B cell (primary cell): ENCODE data around the gene RBP2. TPM values are rescaled to one million over a fixed set of nuclear protein-coding genes. Genes with fewer than 3 reads are reported as not detected.

ENCODE experiments used
- ATAC-seq: fragments of 200-7000 bp; cut with Tn5 transposase; one replicate; pipeline ENCODE4 v1.10.0; 2021; ENCODE audit warnings: low read depth, mild to moderate bottlenecking, moderate number of reproducible peaks, moderate library complexity
- CTCF ChIA-PET: fragments of 350-600 bp; sonication (Branson Sonifier 250); formaldehyde crosslinking; loops from one replicate; lab custom pipeline; 2021; ENCODE audit warnings: antibody characterized with exemption, inconsistent platforms; lab: Charles Lee
- POLR2A ChIA-PET: fragments of 350-600 bp; sonication (Branson Sonifier 250); formaldehyde crosslinking; loops from one replicate; lab custom pipeline; 2021; ENCODE audit warnings: antibody characterized with exemption; lab: Charles Lee
- DNase-seq: peaks from one replicate; pipeline ENCODE4 v3.0.0; 2013
- H2AFZ ChIP-seq: 2 replicates; pipeline ENCODE4 v1.6.1; 2012; ENCODE audit warnings: mild to moderate bottlenecking, low read depth, low read length; ENCODE audit not compliant: insufficient read depth, poor library complexity, severe bottlenecking
- H3K27ac ChIP-seq, 2 donors: 1 replicate in 1 of 2; 2 replicates in 1 of 2; pipeline ENCODE4 v1.5.1; 2012 to 2013; ENCODE audit warnings: low read length in 2 of 2, mild to moderate bottlenecking in 2 of 2, moderate library complexity in 1 of 2
- H3K27me3 ChIP-seq, 4 experiments: fragments of 200-600 bp in 1 of 4; sonication (generic) in 1 of 4; replicated peaks in 1 of 4; 1 replicate in 2 of 4; 2 replicates in 2 of 4; pipeline versions ENCODE4 v1.6.1 to v1.7.0; 2013 to 2016; ENCODE audit warnings: low read length in 3 of 4, mild to moderate bottlenecking in 2 of 4, mixed read lengths in 1 of 4, moderate library complexity in 1 of 4; ENCODE audit not compliant: insufficient read depth in 4 of 4, control insufficient read depth in 3 of 4; ENCODE audit errors: control extremely low read depth in 1 of 4
- H3K36me3 ChIP-seq, 2 experiments: replicated peaks in 1 of 2; 1 replicate in 1 of 2; 2 replicates in 1 of 2; pipeline versions ENCODE4 v1.6.1 to v1.7.1; 2013; ENCODE audit warnings: low read length in 1 of 2; ENCODE audit not compliant: insufficient read depth in 2 of 2, control insufficient read depth in 1 of 2; ENCODE audit errors: control extremely low read depth in 1 of 2, extremely low read depth in 1 of 2
- H3K4me1 ChIP-seq, 2 donors: fragments of 200-600 bp in 1 of 2; sonication (generic) in 1 of 2; 1 replicate in 1 of 2; 2 replicates in 1 of 2; pipeline versions ENCODE4 v1.5.1 to v1.6.1; 2013 to 2017; ENCODE audit warnings: low read length in 2 of 2; ENCODE audit not compliant: control insufficient read depth in 2 of 2, insufficient read depth in 2 of 2
- H3K4me2 ChIP-seq: replicated peaks from 2 replicates; pipeline ENCODE3; 2012; ENCODE audit warnings: mild to moderate bottlenecking, low read depth, low read length; ENCODE audit not compliant: poor library complexity, severe bottlenecking
- H3K4me3 ChIP-seq, 5 experiments: fragments of 200-600 bp in 1 of 5; sonication (generic) in 1 of 5; 1 replicate in 3 of 5; 2 replicates in 2 of 5; pipeline versions ENCODE4 v1.5.1 to v1.7.0; 2011 to 2016; ENCODE audit warnings: low read length in 4 of 5, mild to moderate bottlenecking in 4 of 5, low read depth in 2 of 5, control low read depth in 1 of 5, moderate library complexity in 1 of 5; ENCODE audit not compliant: insufficient read depth in 1 of 5; ENCODE audit errors: control extremely low read depth in 1 of 5, extremely low read depth in 1 of 5
- H3K79me2 ChIP-seq: fragments of 200-600 bp; sonication (generic); one replicate; pipeline ENCODE4 v1.6.0; 2016; ENCODE audit warnings: low read length; ENCODE audit not compliant: control insufficient read depth, insufficient read depth
- H3K9ac ChIP-seq: fragments of 200-600 bp; sonication (generic); 2 replicates; pipeline ENCODE4 v1.6.1; 2017; ENCODE audit warnings: mild to moderate bottlenecking, low read length, moderate library complexity
- H3K9me3 ChIP-seq, 3 donors: one replicate each; pipeline versions ENCODE4 v1.6.1 to v1.7.1; 2013; ENCODE audit warnings: low read length in 2 of 3; ENCODE audit not compliant: control insufficient read depth in 2 of 3, insufficient read depth in 1 of 3; ENCODE audit errors: control extremely low read depth in 1 of 3
- H4K20me1 ChIP-seq: 2 replicates; pipeline ENCODE4 v1.6.0; 2012; ENCODE audit warnings: mild to moderate bottlenecking, low read length; ENCODE audit not compliant: insufficient read depth, control insufficient read depth, poor library complexity, severe bottlenecking
- H3K27ac Mint-ChIP-seq: one replicate; pipeline ENCODE4 v1.8.0; 2021; ENCODE audit warnings: mixed read lengths
- H3K27me3 Mint-ChIP-seq: one replicate; pipeline ENCODE4 v1.8.0; 2021; ENCODE audit warnings: mixed read lengths
- H3K4me1 Mint-ChIP-seq: one replicate; pipeline ENCODE4 v1.8.0; 2021; ENCODE audit warnings: mixed read lengths
- H3K4me3 Mint-ChIP-seq: one replicate; pipeline ENCODE4 v1.8.0; 2021; ENCODE audit warnings: mixed read lengths
- H3K9me3 Mint-ChIP-seq: one replicate; pipeline ENCODE4 v1.8.0; 2022; ENCODE audit warnings: mixed read lengths; ENCODE audit not compliant: insufficient read depth
- EZH2 ChIP-seq: IDR thresholded peaks from 2 replicates; pipeline ENCODE4 v1.6.1; 2012; ENCODE audit warnings: borderline replicate concordance, low read depth, mild to moderate bottlenecking, moderate library complexity, low read length; ENCODE audit not compliant: insufficient read depth, poor library complexity, severe bottlenecking
- WGBS: methylation state at CpG from one replicate; pipeline ENCODE4 v1.1.5; 2013; ENCODE audit warnings: missing lambda C conversion rate; ENCODE audit not compliant: insufficient coverage; 5-methylcytosine and 5-hydroxymethylcytosine counted together
- intact Hi-C: fragments of 100-400 bp; cut with micrococcal nuclease; formaldehyde crosslinking; loops from one replicate; pipeline ENCODE4 v1.10.0; 2022
- polyA plus RNA-seq: library from polyadenylated mRNA; depleted of rRNA; stranded (reverse); fragments of >200 nt; gene quantifications from 2 replicates; pipeline ENCODE4 v1.2.3, GENCODE V29; 2012
- total RNA-seq, 2 donors: library from RNA; stranded (reverse); fragments of 120-200 nt in 1 of 2; gene quantifications; 1 replicate in 1 of 2; 2 replicates in 1 of 2; pipeline versions ENCODE4 v1.2.3 to v1.2.4, GENCODE V29; 2013 to 2022
- TF ChIP-seq, protein P1 (sequence below): fragments of 200-600 bp; IDR thresholded peaks from one replicate; pipeline ENCODE4 v1.8.0; 2022; ENCODE audit warnings: antibody characterized with exemption, mild to moderate bottlenecking

Gene RBP2
- total and polyA plus RNA-seq, 2 donors (not counting 1 experiment from before 2014, with no cell fraction given), result not detected

DNA sequence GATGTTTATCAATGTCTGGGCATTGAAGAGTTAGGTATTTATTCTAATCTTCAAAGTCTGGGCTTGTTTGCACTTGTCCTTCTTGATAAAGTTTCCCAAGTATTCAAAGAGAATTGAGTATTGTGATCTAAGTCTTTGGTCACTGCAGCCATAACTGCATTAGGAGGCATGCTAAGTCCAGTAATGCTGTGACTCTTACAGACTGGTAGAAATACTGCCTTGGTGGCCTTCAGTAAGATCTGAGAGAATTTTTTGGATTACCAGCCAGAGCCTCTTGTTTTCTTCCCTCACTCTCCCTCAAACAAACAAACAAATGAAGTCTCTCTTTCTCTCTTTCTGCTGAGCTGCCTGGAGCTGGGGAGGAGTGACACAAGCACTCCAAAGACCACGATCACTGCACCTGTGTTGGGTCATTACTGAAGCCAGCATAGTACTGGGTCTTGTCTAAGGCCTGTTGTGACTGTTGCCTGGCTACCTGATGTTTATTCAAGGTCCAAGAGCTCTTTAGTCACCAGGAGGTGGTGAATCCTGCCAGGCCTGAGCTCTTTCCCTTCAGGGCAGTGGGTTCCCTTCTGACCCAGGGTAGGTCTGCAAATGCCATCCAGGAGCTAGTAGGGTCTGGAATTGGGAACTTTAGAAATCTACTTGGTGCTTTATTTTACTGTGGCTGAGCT is 14.8 kb upstream of the RBP2 start:
- ChIA-PET CTCF (no interaction called here), POLR2A (no interaction called here)
- Mint-ChIP-seq H3K4me3 (no peak overlapping the region), H3K9me3 (peaks cover 7% of the 10 kb centered on the region), H3K27ac (no peak overlapping the region), H3K4me1 (no peaks in the 10 kb centered on the region), H3K27me3 (no peaks in the 10 kb centered on the region)
- Histone ChIP-seq H3K4me2 (no peak overlapping the region), H3K79me2 (no peaks in the 10 kb centered on the region), H3K27me3 (no peaks in the 10 kb centered on the region), H3K4me1 (no peaks in the 10 kb centered on the region), H3K9ac (no peak overlapping the region), H3K4me3 (no peak overlapping the region), H3K27ac (no peak overlapping the region), H4K20me1 (no peaks in the 10 kb centered on the region), H2AFZ (no peak overlapping the region), H3K36me3 (no peaks in the 10 kb centered on the region), H3K9me3 (peaks cover 0 to 17% (median 1%) of the 10 kb centered on the region in 3 donors)
- WGBS, result no CpG with 5 or more reads among the region's 1 CpG
- intact Hi-C loops, result no loop called here
- DNase-seq (no peak), ATAC-seq (no peak)
- TF ChIP-seq, protein P1, sequence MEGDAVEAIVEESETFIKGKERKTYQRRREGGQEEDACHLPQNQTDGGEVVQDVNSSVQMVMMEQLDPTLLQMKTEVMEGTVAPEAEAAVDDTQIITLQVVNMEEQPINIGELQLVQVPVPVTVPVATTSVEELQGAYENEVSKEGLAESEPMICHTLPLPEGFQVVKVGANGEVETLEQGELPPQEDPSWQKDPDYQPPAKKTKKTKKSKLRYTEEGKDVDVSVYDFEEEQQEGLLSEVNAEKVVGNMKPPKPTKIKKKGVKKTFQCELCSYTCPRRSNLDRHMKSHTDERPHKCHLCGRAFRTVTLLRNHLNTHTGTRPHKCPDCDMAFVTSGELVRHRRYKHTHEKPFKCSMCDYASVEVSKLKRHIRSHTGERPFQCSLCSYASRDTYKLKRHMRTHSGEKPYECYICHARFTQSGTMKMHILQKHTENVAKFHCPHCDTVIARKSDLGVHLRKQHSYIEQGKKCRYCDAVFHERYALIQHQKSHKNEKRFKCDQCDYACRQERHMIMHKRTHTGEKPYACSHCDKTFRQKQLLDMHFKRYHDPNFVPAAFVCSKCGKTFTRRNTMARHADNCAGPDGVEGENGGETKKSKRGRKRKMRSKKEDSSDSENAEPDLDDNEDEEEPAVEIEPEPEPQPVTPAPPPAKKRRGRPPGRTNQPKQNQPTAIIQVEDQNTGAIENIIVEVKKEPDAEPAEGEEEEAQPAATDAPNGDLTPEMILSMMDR, result no peak
- no peak for TF ChIP-seq EZH2

DNA sequence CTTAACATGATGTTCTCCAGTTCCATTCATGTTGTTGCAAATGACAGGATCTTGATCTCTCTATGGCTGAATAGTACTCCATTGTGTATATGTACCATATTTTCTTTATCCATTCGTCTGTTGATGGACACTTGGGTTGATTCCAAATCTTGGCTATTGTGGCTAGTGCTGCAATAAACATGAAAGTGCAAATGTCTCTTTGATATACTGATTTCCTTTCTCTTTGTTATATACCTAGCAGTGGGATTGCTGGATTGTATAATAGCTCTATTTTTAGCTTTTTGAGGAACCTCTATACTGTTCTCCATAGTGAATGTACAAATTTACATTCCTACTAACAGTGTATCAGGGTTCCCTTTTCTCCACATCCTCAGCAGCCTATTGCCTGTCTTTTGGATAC is 5.9 kb upstream of the RBP2 start:
- POLR2A ChIA-PET, result no interaction called here
- Mint-ChIP-seq H3K4me3 (no peak overlapping the region), H3K9me3 (no peaks in the 10 kb centered on the region), H3K4me1 (no peaks in the 10 kb centered on the region), H3K27ac (no peak overlapping the region), H3K27me3 (no peaks in the 10 kb centered on the region)
- no peaks in the 10 kb centered on the region for H3K4me1 ChIP-seq
- CTCF ChIA-PET, result no interaction called here
- DNase-seq (no peak), ATAC-seq (no peak)
- no peaks in the 10 kb centered on the region for H3K79me2 ChIP-seq
- H4K20me1 ChIP-seq, result no peaks in the 10 kb centered on the region
- H3K27me3 ChIP-seq, result no peaks in the 10 kb centered on the region
- intact Hi-C loops, result no loop called here
- TF ChIP-seq EZH2, result no peak
- TF ChIP-seq, protein P1, result no peak
- no CpG with 5 or more reads among the region's 1 CpG for WGBS
- no peak overlapping the region for H3K4me2 ChIP-seq
- no peak overlapping the region for H3K4me3 ChIP-seq
- H3K9me3 ChIP-seq, result peaks cover 0 to 1% (median 0%) of the 10 kb centered on the region in 3 donors
- H3K27ac ChIP-seq, result no peak overlapping the region
- no peak overlapping the region for H3K9ac ChIP-seq
- H2AFZ ChIP-seq, result no peak overlapping the region
- H3K36me3 ChIP-seq, result no peaks in the 10 kb centered on the region
